Activated naive CD4-positive, alpha-beta T cell (primary cell): Measurements from ENCODE around the gene LIG3.
"Not testable (repeated sequence)": the region's sequence is repeated elsewhere in the genome, so short reads cannot be mapped to it uniquely, and the experiment has no call there.

Experiments used
- DNase-seq, 4 experiments: peaks; one replicate each; lab custom pipeline; 2025; lab: John Stamatoyannopoulos, UW

The LIG3 gene

DNA sequence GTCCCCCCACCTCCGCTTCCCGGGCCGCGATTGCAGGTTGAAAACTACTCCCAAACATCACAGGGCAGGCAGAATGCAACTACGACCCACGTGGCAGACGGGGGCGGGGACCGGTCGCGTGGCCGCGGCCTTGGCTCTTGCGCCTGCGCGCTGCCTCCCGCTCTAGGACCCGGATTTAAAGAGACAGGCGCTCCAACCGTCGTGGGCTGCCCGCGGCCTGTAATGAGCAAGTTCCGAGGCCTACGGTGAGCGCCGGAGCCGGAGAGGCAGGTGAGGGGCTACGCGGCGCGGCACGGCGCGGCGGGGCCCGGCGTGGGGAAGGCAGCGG lies at the start of gene LIG3:
LIG3 (plus strand) TSS at position 160 of the 328 bp plus-strand sequence. CDS start 2,494 bp downstream, outside the sequence.
- DNase-seq, result peak; percentile 72 to 89 (median 82)

DNA sequence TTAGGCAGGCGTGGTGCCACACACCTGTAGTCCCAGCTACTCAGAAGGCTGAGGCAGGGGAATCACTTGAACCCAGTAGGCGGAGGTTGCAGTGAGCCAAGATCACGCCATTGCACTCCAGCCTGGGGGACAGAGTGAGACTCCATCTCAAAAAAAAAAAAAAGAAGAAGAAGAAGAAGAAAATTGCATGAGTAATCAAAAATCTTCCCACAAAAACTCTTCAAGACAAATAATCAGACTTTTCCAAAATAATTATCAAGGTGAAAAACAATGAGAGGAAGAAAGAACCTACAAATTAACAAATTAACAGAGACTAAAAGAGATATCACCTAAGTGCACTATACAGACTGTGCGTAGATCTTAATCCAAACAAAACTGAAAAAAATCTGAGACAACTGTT lies 29.5 kb upstream of the LIG3 start:
- DNase-seq, result not testable (repeated sequence)

DNA sequence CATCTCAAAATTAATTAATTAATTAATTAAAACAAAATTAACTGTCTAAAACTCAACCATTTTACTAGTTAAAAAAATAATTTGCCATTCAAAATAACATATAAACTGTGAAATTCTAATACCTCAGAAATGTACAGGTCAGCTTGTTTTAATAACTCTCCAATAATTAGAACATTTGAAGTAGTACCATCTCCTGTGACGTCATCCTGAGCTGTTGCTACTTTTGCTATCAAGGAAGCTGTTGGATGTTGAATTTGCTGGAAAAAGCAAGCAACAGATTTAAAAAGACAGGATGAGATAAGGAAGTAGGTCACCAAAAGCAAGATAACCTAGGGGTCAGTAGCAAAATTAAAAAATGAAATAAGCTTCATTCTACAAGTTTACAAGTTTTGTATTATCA lies 21.9 kb upstream of the LIG3 start:
- no peak for DNase-seq

DNA sequence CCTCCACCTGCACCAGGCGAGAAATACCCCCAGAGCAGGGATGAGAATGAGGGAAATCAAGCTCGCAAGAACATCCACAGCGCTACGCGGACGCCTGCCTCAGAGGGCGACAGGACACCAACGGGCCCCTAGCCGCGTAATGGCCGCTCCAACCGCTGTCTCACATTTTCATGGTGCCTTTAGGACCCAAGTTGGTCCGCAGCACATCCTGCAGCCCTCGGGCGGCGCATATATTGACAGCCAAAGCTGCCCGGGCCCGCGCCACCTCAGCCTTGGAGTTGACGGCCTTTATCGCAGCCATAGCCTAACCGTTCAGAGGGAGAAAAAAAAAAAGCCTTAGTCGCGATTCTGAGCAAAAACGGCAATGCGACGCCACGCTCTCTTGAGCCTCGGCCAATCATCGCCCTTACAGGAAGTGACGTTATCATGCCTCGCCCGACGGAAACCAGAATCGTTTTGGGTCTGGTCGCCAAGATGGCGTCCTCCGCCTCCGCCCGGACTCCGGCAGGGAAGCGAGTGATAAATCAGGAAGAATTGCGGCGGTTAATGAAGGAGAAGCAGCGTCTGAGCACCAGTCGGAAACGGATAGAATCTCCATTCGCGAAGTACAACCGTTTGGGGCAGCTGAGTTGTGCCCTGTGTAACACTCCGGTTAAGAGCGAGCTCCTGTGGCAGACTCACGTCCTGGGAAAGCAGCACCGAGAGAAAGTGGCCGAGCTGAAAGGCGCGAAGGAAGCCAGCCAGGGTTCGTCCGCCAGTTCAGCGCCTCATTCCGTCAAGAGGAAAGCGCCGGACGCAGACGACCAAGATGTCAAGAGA lies 19.0 kb upstream of the LIG3 start, which contains the start of the genes CCT6B and ZNF830:
CCT6B (minus strand) TSS at position 368 of the 819 bp plus-strand sequence; CDS start at position 301, 67 bp downstream.
ZNF830 (plus strand) TSS at position 448 of the 819 bp plus-strand sequence; CDS start at position 475, 27 bp downstream.
- DNase-seq, result peak; percentile 69 to 83 (median 76)

DNA sequence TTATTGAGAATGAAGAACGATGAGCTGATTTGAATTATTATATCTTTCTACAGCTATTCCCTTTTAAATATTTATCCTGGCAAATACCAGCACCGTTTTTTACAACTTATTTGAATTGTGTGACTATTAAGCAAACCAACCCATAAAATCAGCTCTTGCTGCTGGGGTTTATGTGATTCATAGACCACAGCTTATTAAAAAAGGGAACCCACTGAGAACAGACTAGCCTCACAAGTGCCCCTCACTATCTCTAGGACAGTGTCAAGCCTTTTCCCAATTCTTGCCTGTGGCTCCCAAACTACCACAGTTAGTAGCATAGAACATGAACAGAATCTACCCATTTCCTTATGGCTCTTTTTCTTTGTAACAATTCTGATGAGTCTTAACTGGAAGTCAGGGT lies 6.1 kb upstream of the LIG3 start:
- DNase-seq, result no peak

DNA sequence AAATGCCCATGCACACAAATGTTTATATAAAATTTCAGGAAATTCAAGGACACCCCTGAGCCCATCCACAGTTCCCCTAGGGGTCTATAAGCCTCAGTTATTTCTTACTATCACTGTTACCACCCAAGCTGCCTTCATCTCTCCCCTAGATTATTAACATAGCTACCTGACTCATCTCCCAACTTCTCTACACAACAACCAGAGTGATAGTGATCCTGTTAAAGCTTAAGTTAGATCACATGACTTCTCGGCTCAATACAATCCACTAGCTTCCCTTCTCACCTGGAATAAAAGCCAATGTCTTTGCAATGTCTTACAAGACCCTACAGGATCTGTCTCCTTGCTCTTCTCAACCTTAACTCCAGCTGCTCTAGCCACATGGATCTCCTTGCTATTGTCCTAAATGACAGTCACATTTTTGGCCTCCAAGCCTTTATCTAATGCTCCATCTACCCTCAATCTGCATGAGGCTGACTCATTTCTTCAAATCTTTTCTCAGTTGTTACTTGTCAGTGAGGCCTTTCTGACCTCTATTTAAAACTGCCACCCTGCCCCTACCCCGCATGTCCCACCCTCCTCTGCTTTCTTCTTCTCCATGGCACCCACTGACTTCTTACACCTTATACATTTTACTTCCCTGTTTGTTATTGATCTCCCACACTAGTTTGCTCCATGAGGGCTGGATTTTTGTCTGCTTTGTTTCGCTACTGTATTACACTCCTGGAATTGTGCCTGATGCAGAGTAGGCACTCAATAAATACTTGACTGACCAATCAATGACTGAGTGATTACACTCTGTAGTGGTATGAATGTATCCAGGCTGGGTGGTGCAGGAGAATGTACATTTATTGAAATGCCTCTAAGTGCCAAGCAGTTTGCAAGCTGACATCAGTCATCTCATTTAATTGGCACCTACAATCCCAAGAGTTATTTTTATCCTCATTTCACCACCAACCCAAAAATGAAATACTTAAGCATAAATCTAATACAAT lies 5.2 kb upstream of the LIG3 start:
- no peak for DNase-seq

DNA sequence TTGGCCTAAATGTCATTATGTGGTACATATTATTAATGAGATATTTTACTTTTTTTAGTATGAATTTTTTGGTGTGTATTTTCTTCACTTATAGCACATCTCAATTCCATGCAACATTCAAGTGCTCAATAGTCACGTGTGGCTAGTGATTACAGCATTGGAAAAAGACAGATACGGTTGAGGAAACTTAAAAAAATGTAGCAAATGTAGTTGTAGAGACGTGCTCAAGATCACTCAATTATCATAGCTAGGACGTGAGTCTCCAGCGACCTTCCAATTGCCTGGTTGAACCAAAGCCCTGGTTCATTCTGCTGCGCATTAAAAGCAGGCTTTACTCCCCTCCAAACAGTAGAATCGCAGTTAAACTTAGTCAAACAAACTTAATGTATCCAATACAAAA lies 1.2 kb upstream of the LIG3 start:
- DNase-seq, result no peak

DNA sequence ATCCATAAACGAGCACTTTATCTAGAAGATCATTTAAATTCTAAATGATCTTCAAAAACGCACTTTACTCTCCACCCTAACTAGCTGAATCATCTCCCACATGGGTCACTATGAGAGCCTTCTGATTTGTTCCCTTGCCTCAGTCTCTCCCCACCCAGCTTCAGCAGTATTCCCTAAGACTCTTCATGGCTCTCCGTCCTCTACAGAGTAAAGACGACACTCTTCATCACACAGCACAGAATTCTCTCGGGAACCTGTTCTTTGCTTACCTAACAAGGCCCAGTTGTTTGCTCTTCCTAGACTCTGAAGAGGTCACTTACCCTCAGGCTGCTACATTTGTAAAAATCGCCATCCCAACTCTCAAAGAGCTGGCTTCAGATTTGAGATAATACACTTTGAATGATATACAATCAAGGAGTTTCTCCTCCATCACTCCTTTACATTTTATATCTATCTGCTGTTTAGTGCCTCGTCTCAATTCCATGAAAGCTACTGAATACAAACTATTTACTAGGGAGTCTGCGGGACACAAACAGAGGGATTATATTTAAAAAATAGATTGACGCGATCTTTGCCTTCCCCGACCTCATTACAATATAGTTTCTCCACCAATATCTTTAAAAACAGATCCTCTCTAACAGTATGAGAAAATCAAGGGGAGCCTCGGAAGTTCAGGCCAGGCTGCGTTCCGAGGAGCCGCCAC lies 511 bp upstream of the LIG3 start:
- DNase-seq, result no peak

DNA sequence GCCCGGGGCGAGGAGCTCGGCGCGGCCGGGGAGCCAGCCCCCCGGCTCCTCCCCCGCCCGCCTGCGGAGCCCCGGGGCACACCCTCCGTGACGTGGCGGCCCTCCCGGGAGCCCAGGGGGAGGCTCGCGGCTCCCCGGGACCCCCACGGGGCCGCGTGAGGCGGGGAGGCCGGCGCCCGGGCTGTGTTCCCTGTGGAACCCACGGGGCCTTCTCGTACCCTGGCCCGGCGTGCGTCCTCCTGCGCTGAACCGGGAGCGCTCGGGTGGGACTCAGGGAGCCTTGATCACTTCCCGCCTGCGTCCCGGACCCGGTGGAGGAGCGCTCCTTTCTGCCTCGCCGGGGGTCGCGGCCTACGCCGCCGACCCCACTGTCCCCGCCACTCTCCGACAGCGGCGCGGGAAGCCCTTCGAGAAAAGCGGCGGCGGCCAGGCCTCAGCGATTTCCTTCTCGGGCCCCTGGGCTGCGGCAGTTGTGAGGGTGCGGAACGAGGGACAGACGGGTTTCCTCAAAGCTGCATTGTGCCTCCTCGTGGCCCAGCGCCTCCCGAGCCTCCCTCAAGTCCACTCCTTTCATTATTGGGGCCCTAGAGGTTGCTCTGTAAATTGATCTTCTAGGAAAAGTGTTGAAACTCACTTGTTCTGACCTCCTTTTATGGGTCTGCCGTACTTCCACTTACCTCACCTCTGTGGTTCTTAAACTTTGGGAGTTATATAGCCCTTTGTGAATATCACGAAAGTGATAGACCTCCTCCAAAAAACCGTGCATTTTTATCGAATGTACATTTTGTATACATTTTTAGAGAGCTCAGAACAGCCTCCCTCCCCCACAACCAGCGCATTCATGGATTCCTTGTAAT lies 597 bp downstream of the LIG3 start:
- DNase-seq, result peak in 3 of 4 experiments; percentile 63 to 85 (median 70)

DNA sequence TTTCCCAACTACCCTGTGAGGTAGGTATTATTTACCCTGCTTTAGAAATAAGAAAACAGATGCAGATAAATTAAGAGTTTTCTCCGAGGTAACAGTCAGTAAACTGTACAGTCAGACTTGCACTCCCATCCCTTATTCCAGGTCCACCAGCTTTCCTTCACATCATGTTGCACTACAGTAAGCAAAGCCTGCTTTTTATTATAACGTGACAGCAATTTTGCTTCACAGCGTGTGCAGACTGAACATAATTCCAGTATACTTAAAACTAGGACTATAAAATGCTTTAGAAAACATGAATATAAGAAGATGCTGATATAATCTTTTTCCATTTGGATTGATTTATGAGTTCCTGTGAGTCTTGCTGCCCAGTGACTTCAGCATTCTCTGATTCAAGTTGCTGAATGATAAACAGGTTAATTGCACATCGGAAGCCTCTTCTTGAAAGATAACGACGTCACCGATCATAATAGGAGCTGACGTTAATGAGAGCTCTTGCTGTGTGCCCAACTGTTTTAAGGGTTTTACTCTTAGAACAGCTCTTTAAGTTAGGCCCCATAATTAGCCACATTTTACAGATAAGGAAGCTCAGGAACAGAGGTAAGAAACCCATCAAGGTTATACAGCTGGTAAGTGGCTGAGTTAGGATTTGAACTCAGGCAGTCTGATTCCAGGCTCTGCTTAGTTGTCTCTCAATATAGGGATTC lies 1.4 kb downstream of the LIG3 start:
- DNase-seq, result no peak

DNA sequence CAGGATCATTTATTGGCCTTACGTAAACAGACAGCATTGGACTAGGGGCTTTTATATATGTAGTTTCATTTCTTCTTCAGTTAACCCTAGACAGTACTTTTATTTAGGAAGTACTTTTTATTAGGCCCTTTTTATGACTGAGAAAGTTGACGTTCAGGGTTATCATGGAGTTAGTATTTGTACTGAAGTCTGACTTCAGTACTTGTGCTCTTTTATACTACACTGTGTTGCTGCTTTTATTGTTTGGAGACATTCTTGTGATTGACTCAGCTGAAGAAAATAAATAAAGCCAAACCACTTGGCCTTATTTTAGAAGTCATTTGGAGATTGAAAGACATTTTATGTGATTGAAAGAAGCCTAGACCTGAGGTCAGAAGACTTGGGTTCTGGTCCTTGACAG lies 6.9 kb downstream of the LIG3 start:
- DNase-seq, result no peak

DNA sequence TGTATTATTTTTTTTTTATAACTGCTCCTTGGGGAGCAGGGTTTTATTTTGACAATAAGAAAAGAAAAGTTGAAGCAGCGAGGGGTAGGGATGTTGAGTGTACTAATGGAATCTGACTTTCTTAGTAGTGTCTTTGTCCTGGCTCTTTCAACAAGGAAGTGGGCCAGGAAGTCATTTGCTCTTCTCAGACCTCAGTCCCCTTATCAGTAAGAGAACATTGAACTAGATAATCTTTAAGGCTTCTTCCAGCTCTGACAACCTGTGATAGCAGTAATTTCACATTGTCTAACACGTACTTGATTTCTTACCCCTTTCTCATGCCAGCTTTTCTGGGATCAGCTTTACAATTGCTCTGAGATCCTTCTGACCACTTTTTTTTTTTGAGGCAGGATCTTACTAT lies 8.3 kb downstream of the LIG3 start:
- no peak for DNase-seq

DNA sequence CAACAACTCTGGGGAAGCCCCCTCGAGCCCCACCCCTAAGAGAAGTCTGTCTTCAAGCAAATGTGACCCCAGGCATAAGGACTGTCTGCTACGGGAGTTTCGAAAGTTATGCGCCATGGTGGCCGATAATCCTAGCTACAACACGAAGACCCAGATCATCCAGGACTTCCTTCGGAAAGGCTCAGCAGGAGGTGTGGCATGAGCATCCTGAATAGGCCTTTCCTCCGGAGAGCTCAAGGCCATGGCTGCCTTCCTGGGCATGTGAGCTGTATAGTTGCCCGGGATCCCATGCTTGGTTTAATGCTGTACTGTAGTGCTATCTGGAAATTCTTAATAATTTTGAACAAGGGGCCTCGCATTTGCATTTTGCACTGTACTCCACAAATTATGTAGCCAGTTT lies 9.2 kb downstream of the LIG3 start:
- DNase-seq, result no peak

DNA sequence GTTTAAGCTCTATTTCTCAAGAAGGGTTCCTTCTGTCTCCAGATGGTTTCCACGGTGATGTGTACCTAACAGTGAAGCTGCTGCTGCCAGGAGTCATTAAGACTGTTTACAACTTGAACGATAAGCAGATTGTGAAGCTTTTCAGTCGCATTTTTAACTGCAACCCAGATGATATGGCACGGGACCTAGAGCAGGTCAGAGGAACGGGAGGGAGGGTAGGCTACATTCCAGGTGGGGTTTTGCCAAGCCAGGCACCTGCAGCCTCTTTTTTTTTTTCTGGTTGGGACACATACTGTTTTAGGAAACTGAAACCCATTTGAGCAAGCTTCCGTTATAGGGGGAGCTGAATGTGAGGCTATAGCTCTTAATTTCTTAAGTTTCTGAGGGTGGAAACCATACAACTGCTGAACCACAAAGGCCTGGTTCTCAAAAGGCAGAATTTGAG lies 10.6 kb downstream of the LIG3 start:
- no peak for DNase-seq

DNA sequence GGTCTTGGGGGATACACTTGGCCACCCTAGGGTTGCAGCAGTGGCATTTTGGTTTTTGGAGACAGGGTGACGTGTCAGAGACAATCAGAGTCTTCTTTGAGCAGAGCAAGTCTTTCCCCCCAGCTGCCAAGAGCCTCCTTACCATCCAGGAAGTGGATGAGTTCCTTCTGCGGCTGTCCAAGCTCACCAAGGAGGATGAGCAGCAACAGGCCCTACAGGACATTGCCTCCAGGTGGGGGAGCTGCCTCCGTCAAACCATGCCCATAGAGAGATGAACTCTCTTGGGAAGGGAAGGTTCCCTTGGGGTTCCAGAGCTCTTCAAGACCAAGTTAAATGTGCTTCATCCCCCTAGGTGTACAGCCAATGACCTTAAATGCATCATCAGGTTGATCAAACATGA lies 11.3 kb downstream of the LIG3 start:
- no peak for DNase-seq

DNA sequence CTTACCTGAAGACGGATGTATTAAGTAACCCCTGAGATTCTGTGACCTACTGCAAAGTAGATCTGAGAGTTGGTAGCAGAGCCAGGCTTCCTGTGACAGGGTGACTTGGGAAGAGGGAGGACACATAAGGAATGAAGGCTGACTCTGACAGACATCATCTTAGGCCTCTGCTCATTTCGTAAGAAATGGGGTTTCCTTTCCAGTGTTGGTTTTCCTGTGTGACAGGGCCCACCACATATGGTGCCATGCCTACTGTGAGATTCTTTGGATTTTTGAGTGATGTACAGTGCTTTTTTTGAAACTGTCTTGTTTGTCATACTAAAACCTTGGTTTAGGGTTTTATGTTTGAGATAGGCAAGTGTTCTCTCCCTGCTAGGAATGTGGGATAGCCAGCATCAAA lies 12.7 kb downstream of the LIG3 start:
- DNase-seq, result no peak

DNA sequence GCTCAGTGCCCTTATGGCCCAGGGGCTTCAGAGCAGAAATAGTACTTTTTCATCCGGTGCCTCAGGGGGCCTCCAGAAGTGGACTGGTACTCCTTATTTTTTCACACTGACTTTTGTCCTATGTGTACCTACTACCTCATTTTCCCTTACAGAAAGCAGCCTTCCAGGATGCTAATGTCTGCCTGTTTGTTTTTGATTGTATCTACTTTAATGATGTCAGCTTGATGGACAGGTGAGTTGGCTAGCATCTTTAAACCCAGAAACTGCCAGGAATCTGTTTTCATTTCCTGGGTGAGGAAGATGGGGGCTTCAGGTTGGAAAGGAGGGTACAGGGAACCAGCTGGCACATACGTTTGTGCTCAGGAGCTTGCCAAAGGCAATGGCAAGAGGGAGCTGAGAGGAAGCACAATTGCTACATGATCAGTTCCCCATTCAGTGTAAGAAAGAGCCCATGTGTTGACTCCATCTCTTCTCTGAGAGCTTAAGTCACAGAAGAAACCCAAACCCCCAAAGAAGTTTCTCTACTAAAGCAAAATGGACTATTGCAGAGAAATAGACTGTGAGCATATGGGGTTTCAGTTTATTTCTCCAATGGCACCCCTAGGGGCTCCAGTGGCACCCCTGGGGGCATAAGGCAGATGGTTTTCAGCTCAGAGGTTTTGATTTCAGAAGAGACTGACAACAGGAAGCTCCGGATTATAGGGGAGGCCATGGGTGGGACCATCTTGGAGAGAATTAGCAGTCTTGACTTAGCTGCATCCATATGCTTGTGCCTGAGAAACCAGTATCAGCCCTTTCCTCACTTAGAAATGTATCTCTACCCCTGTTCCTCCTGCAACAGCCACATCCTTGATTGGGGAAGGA lies 16.3 kb downstream of the LIG3 start:
- no peak for DNase-seq

DNA sequence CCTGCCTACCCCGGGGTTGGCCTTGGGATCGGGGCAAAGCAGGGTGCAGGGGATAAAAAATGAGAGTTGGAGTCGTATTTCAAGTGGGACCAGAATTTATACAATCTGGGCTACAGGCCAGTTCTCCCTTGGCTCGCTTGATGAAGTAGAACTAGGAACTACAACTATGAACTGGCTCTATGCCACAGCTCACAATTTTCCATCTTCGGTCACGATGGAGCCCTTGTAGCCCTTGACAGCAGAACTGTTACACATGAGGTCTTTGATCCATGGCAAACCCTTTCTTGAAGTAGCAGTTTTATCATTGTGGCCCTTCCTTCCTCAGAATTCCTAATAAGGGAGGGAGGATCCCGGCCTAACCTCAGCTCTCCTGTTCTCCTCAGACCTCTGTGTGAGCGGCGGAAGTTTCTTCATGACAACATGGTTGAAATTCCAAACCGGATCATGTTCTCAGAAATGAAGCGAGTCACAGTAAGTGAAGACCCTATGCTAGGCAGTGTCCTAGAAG lies 17.1 kb downstream of the LIG3 start:
- DNase-seq, result no peak

DNA sequence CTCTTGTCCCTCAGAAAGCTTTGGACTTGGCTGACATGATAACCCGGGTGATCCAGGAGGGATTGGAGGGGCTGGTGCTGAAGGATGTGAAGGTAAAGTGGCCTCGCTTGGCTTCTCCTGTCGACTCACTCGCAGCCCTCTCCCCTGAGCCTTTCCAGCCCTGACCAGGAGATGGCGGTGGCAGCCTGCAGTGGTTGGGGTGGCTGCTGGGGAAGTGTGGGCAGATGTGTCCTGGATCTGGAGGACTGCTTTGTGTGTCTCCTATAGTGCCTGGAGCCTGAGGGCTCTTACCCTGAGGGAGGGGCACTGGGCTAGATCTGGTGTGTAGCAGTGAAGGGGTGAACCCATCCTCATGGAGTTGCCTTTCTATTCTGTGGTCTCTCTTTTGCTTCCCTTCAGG lies 17.9 kb downstream of the LIG3 start:
- peak; percentile 28 to 69 (median 54) for DNase-seq
